HG03442 (cell line): ENCODE data around the gene ENHO.
"Not testable (repeated sequence)": the region's sequence is repeated elsewhere in the genome, so short reads cannot be mapped to it uniquely, and the experiment has no call there.

Source experiments
- ATAC-seq: cut with Tn5 transposase; IDR thresholded peaks from one replicate; pipeline ENCODE4 v1.9.1; 2021; ENCODE audit warnings: mild to moderate bottlenecking, moderate library complexity; ENCODE audit not compliant: unreplicated experiment

The ENHO gene

GRCh38 chr9:34532041-34532440 lies 9.3 kb upstream of the ENHO start:
- ATAC-seq, result not testable (repeated sequence)

GRCh38 chr9:34526026-34526425 lies 3.2 kb upstream of the ENHO start:
- no peak for ATAC-seq

- no peak for ATAC-seq
These were observed 1.6 kb upstream of the ENHO start for GRCh38 chr9:34524349-34524748.

GRCh38 chr9:34522091-34522887 lies 501 bp downstream of the ENHO start:
- ATAC-seq, result no peak

- no peak for ATAC-seq
These were observed 1.3 kb downstream of the ENHO start for GRCh38 chr9:34521406-34522045.

- ATAC-seq, result no peak
These were observed 2.0 kb downstream of the ENHO start for GRCh38 chr9:34520505-34521385.

DNA sequence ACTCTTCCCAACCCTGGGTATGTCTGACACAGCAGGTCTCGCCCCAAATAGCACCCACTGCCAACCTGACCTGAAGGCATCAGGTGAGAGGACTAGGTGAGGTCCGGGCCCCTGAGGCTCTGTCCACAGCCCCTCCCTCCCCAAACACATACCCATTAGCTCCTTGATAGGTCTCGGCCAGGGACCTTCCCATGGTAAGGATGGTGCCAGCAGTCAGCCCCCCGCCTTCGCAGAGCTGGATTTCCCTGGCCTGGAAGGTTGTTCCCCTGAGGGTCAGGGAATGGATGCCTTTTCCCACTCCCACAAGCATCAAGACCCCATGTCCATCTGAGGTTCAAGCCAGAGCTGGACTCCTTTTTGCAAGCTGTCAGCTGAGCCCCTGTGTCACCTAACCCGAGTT lies 2.7 kb downstream of the ENHO start:
- no peak for ATAC-seq

DNA sequence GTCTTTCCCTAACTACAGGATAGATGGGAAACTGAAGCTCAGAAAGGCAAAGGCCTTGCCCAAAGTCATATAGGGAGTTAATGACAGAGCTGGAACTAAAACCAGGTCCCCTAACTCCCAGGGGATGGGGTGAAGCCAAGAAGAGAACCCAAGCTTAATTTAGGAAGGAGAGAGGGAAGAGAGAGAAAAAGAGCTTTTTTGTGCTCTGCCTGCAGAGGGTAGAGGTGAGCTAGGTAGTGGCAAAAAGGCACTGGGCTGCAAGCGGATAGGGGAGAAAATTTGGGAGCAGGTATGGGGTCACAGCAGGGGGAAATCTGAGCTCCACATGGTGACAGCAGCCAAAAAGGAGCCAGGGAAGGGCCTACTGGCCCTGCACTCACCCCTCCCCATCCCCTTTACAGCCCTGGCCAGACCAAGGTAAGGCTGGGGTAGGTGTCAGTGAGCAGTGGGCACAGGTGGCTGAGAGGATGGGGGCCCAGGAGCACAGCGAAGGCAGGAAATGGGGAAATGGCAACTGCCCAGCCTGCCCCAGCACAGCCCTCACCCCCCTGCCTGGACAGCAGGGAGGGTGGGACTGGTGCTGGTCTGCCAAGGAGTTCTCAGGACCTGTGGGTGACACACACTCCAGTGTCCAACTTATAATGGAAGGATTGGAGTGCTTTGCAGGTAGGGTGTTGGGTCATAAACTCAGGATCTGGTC lies 3.3 kb downstream of the ENHO start:
- no peak for ATAC-seq

GRCh38 chr9:34518896-34519295 lies 3.9 kb downstream of the ENHO start:
- no peak for ATAC-seq

- ATAC-seq, result no peak
These were observed 4.6 kb downstream of the ENHO start for GRCh38 chr9:34518110-34518616.

DNA sequence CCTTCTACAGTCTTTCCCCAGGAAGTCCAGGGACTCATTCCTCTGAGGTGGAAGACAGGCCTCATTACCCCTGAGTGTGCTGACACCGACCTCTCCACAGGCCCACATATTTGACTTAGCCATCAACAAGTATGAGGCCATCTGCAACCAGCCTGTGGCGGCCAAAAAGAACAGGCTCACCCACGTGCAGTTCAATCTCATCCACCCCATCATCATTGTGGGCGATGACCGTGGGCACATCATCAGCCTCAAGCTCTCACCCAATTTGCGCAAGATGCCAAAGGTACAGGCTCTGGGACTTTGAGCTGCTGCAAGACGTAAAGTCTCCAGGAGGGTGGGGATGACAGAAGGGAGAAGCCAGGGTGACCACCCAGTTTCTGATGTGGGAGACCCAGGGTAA lies 5.6 kb downstream of the ENHO start:
- no peak for ATAC-seq

DNA sequence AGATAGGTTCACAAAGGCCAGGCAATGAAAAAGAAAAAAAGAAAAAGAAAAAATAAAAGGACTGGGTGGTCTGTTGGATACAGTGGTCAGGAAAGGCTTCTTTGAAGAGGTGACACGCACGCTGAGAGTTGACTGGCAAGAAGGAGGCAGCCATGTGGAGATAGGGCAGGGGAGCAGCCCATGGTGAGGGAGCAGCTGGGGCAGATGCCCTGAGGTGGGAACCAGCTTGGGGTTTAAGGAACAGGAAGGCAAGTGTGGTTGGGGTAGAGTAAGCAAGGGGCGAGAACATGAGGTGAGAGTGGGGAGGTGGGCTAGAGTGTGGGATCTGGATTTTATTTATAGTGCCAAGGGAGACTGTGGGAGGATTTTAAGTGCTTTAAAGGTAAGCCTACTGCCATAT lies 6.8 kb downstream of the ENHO start:
- no peak for ATAC-seq

- no peak for ATAC-seq
These were observed 8.0 kb downstream of the ENHO start for GRCh38 chr9:34514816-34515215.

GRCh38 chr9:34514401-34514800 lies 8.4 kb downstream of the ENHO start:
- ATAC-seq, result no peak

DNA sequence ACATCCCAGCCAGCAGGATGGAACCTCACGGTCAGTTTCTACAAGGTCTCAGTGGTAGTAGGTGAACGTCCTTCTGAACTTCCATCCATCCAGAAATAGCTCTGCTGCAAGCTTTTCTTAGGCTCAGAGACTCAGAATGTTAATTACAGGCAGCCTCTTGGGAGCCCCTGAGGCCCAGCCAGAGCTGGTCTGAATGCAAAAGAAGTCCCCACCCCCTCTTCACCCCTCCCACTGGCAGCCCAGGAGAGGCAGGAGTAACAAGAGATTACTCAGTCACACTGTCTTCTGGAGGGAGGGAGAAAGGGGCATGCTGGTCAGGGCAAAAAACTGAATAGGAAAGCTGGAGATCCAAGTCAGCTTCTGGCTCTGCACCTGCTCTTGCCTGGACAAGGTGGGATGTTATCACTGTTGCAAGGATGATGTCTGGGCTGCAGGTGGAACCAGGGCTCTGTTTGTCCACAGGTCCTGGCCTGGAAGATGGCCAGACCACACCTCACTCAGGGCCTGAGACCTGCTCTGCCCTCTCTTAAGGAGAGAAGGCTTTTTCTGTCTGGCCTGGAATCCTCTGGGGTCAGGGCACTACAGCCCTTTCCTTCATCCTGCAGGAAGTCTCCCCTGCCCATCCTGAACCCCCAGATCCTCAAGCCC lies 9.1 kb downstream of the ENHO start:
- no peak for ATAC-seq

DNA sequence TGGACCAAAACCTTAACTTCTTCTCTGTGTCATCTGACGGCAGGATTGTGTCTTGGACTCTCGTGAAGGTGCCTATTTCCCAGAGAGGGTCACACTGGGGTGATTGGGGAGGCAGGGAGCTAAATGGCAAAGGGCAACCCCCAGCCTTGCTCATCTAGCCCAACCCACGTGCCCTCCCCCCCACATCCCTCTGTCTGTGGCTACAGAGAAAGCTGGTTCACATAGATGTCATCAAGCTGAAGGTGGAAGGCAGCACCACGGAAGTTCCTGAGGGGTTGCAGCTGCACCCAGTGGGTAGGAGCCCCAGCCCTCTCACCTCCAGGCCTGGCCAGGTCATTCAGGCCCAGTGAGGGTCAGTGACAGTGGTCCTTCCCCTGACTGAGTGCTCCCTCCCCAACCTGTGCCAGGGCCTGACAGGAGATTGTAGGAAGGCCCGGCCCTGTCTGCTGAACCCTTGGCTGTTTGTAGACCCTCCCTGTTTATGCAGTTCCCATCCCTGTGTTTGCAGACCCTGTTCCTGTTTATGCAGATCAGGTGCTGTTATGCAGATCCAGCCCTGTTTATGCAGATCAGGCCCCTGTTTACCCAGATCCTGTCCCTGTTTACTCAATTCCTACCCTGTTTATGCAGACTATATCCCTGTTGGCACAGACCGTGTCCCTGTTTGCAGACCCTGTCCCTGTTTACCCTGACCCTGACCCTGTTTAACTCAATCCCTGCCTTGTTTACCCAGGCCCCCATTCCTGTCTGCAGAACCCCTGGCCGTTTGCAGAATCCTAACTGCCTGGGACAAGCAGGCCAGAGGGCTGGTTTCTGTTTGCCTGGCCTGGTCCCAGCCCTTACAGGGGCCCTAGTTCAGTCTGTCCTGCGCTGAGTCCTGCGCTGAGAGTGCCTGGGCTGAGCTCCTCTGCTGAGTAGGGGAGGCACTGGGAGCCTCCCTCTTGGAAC lies 10.4 kb downstream of the ENHO start:
- ATAC-seq, result no peak

GRCh38 chr9:34510497-34511468 lies 12.0 kb downstream of the ENHO start:
- no peak for ATAC-seq

DNA sequence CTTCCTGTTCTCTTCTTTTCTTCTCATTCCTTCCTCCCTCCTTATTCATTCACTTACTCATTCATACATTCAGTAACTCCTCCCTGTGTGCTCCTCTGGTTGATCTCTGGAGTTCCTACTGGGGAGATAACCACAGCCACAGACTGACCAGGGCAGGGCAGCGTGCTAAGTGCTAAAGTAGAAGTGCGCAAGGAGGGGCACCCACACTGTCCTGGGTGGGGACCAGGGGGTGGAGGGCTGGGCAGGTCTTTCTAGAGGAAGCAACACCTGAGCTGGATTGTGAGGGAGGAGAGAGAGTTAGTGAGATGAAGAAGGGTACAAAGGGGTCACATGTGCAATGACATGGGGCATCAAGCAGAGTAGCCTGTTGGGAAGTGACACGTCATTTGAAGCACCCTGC lies 13.8 kb downstream of the ENHO start:
- no peak for ATAC-seq
